Keratinocyte (primary cell): ENCODE results near the gene ALK. TPM values are rescaled to one million over a fixed set of nuclear protein-coding genes. Genes with fewer than 3 reads are reported as not detected.

Experiments used
- DNase-seq: peaks from one replicate; pipeline ENCODE4 v3.0.0-alpha.2; 2011; ENCODE audit warnings: low read depth, missing footprints, low spot score
- FAIRE-seq: peaks from 2 replicates; lab custom pipeline; 2011; peaks lifted over from hg19 to GRCh38; lab: Jason Lieb, UNC
- H2AFZ ChIP-seq: 2 replicates; pipeline ENCODE4 v1.6.0; 2012; ENCODE audit warnings: low read length, control low read depth, inconsistent platforms; ENCODE audit not compliant: control insufficient read depth
- H3K27ac ChIP-seq: 2 replicates; pipeline ENCODE4 v1.5.1; 2011; ENCODE audit warnings: low read length; ENCODE audit not compliant: control insufficient read depth, insufficient read depth
- H3K27me3 ChIP-seq: 3 replicates; pipeline ENCODE4 v1.6.0; 2011; ENCODE audit warnings: low read length; ENCODE audit not compliant: control insufficient read depth, insufficient read depth; ENCODE audit errors: extremely low read depth
- H3K36me3 ChIP-seq, 2 experiments: 2 replicates in 1 of 2; 3 replicates in 1 of 2; pipeline ENCODE4 v1.5.1; 2011; ENCODE audit warnings: low read length in 2 of 2, mild to moderate bottlenecking in 1 of 2; ENCODE audit not compliant: control insufficient read depth in 2 of 2, insufficient read depth in 2 of 2; ENCODE audit errors: extremely low read depth in 1 of 2
- H3K4me1 ChIP-seq: 3 replicates; pipeline ENCODE4 v1.5.1; 2011; ENCODE audit warnings: low read length; ENCODE audit not compliant: control insufficient read depth, insufficient read depth; ENCODE audit errors: extremely low read depth
- H3K4me2 ChIP-seq: 3 replicates; pipeline ENCODE4 v1.6.0; 2011; ENCODE audit warnings: low read depth, low read length; ENCODE audit not compliant: control insufficient read depth, insufficient read depth; ENCODE audit errors: extremely low read depth
- H3K4me3 ChIP-seq, 3 experiments: fragments of 200-600 bp in 1 of 3; sonication (generic) in 1 of 3; 2 replicates in 2 of 3; 3 replicates in 1 of 3; pipeline ENCODE4 v1.5.1; 2011 to 2016; ENCODE audit warnings: low read length in 3 of 3, mild to moderate bottlenecking in 3 of 3, control low read depth in 2 of 3, inconsistent platforms in 1 of 3, low read depth in 1 of 3, mixed read lengths in 1 of 3, mixed run types in 1 of 3, moderate library complexity in 1 of 3; ENCODE audit not compliant: control insufficient read depth in 2 of 3, insufficient read depth in 2 of 3; ENCODE audit errors: extremely low read depth in 1 of 3
- H3K79me2 ChIP-seq: 2 replicates; pipeline ENCODE4 v1.6.0; 2012; ENCODE audit warnings: low read length; ENCODE audit not compliant: control insufficient read depth, insufficient read depth
- H3K9ac ChIP-seq: 3 replicates; pipeline ENCODE4 v1.6.0; 2011; ENCODE audit warnings: low read length; ENCODE audit not compliant: control insufficient read depth, insufficient read depth; ENCODE audit errors: extremely low read depth
- H3K9me1 ChIP-seq: 3 replicates; pipeline ENCODE4 v1.6.0; 2011; ENCODE audit warnings: low read length; ENCODE audit not compliant: control insufficient read depth, insufficient read depth; ENCODE audit errors: extremely low read depth
- H3K9me3 ChIP-seq: 2 replicates; pipeline ENCODE4 v1.5.1; 2012; ENCODE audit warnings: low read depth, low read length; ENCODE audit not compliant: control insufficient read depth
- H4K20me1 ChIP-seq: 3 replicates; pipeline ENCODE4 v1.6.0; 2011; ENCODE audit warnings: low read length; ENCODE audit not compliant: control insufficient read depth, insufficient read depth; ENCODE audit errors: extremely low read depth
- EZH2 ChIP-seq: IDR thresholded peaks from one replicate; pipeline ENCODE4 v1.6.1; 2012; ENCODE audit warnings: inconsistent platforms, mild to moderate bottlenecking, low read length, moderate library complexity
- dilution Hi-C: fragments of 300-500 bp; cut with MboI; formaldehyde crosslinking; loops from one replicate; pipeline ENCODE4 v1.7.0; 2020; ENCODE audit warnings: low sequenced_read_pairs; ENCODE audit not compliant: extremely low pct_ligation_motif_present
- polyA plus RNA-seq, 5 experiments: library from polyadenylated mRNA; depleted of rRNA in 3 of 5; stranded (reverse) in 3 of 5; stranded (forward) in 1 of 5; unstranded in 1 of 5; fragments of >200 nt; gene quantifications; 1 replicate in 1 of 5; 2 replicates in 3 of 5; 3 replicates in 1 of 5; pipeline versions ENCODE4 v1.2.1 to v1.2.3, GENCODE V29; 2011 to 2012; ENCODE audit warnings: missing spikeins in 2 of 5, low read depth in 1 of 5, low replicate concordance in 1 of 5
- TF ChIP-seq, protein P1 (sequence below), 3 experiments: IDR thresholded peaks in 1 of 3; conservative IDR thresholded peaks in 1 of 3; optimal IDR thresholded peaks in 1 of 3; 2 replicates in 2 of 3; 3 replicates in 1 of 3; pipeline versions ENCODE3 to v1.5.1; 2011; ENCODE audit warnings: low read length in 3 of 3, mild to moderate bottlenecking in 3 of 3, moderate library complexity in 2 of 3, control low read depth in 1 of 3, inconsistent platforms in 1 of 3; ENCODE audit not compliant: insufficient read depth in 2 of 3; ENCODE audit errors: extremely low read depth in 1 of 3

Gene ALK
- polyA plus RNA-seq, 1 donor (not counting 4 experiments of a cell fraction or from before 2014, with no cell fraction given) = not detected

DNA sequence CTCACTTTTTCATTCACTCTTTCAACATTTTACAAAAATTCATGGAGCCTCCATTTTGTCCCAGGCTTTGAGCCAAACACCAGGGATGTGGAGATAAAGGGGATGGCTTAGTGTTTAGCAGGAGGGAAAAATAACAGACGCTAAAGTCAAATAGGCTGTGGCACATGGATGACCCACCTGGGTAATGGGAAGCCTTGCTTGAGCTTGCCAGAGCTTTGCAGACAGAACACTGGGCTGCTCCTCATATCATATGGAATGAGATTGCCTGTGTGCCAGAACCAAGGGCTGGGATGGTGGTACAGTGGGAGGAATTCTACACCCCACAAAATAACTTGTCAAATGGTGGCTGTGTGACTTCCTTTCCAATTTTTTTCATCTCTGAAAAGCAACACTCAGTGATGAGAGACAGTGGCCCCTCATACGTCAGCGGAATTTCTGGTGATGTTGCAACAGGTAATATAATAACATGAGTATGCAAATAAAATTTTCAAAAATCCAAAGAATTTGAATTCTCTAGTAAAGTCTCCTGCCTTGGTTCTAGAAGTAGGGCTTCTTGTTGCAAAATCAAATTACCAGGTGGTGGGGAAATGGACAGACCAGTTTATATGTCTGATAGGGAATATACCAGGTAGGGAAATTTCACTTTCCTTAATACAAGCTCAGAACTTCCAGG, 553.3 kb downstream of the ALK start:
- Histone ChIP-seq H3K36me3 (no peaks in the 10 kb centered on the region), H3K4me1 (no peaks in the 10 kb centered on the region), H3K4me2 (no peak overlapping the region), H2AFZ (no peak overlapping the region), H3K27me3 (peaks cover 16% of the 10 kb centered on the region), H3K27ac (no peak overlapping the region), H3K9me3 (no peaks in the 10 kb centered on the region), H4K20me1 (no peaks in the 10 kb centered on the region), H3K9ac (no peak overlapping the region), H3K79me2 (no peaks in the 10 kb centered on the region), H3K9me1 (no peaks in the 10 kb centered on the region), H3K4me3 (no peak overlapping the region)
- TF ChIP-seq EZH2 = no peak
- TF ChIP-seq, protein P1, sequence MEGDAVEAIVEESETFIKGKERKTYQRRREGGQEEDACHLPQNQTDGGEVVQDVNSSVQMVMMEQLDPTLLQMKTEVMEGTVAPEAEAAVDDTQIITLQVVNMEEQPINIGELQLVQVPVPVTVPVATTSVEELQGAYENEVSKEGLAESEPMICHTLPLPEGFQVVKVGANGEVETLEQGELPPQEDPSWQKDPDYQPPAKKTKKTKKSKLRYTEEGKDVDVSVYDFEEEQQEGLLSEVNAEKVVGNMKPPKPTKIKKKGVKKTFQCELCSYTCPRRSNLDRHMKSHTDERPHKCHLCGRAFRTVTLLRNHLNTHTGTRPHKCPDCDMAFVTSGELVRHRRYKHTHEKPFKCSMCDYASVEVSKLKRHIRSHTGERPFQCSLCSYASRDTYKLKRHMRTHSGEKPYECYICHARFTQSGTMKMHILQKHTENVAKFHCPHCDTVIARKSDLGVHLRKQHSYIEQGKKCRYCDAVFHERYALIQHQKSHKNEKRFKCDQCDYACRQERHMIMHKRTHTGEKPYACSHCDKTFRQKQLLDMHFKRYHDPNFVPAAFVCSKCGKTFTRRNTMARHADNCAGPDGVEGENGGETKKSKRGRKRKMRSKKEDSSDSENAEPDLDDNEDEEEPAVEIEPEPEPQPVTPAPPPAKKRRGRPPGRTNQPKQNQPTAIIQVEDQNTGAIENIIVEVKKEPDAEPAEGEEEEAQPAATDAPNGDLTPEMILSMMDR (optimal IDR thresholded peaks at IDR 0.05 in 1 of 3, IDR thresholded peaks at IDR 0.05 in 1 of 3, conservative IDR thresholded peaks at IDR 0.05 in 1 of 3; ENCODE audit: extremely low read depth in 1 of 3, insufficient read depth in 2 of 3, low read length in 3 of 3) = no peak
- dilution Hi-C loops = no loop called here
- FAIRE-seq (no peak), DNase-seq (no peak)

DNA sequence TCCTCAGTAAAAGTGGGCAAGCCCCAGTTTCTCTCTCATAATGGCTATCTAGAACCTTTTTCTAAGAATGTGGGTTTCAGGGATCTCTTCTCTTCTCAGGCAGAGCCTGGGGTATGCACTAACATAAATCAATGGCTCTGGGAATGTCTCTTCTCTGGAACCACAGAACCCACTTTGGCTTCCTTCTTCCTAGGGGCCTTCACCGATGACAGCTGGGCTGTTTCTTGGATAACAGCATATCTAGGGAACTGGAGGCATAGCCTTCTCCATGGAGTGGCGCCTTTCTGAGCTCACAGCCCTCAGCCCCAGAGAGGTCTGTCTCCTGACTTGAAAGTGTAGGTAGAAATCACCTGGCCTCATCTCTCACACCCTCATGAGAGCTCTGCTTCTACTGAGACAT, 558.3 kb downstream of the ALK start:
- Histone ChIP-seq H3K9me1 (no peaks in the 10 kb centered on the region), H3K79me2 (no peaks in the 10 kb centered on the region), H3K4me3 (no peak overlapping the region), H2AFZ (no peak overlapping the region), H4K20me1 (no peaks in the 10 kb centered on the region), H3K36me3 (no peaks in the 10 kb centered on the region), H3K27ac (no peak overlapping the region), H3K27me3 (peaks cover 17% of the 10 kb centered on the region), H3K4me1 (no peaks in the 10 kb centered on the region), H3K4me2 (no peak overlapping the region), H3K9me3 (no peaks in the 10 kb centered on the region), H3K9ac (no peak overlapping the region)
- FAIRE-seq (no peak), DNase-seq (no peak)
- dilution Hi-C loops = no loop called here
- no peak for TF ChIP-seq EZH2
- TF ChIP-seq, protein P1 (optimal IDR thresholded peaks at IDR 0.05 in 1 of 3, IDR thresholded peaks at IDR 0.05 in 1 of 3, conservative IDR thresholded peaks at IDR 0.05 in 1 of 3; ENCODE audit: extremely low read depth in 1 of 3, insufficient read depth in 2 of 3, low read length in 3 of 3) = no peak
